ENCODE results near the gene OR51A4. TPM values are rescaled to one million over a fixed set of nuclear protein-coding genes. Genes with fewer than 3 reads are reported as not detected.

Gene OR51A4
- total and polyA plus RNA-seq, 4 experiments from 2014 or later: not detected

- no peaks in the 10 kb centered on the region for H3K9me3 ChIP-seq (ENCODE audit: control insufficient read depth in 1 of 2, low read length in 2 of 2)
- H3K36me3 ChIP-seq (ENCODE audit: insufficient read depth, low read length): no peaks in the 10 kb centered on the region
- CTCF ChIA-PET (ENCODE audit: partially characterized antibody): no interaction called here
- intact Hi-C loops (cut with micrococcal nuclease): no loop called here
- Mint-ChIP-seq H3K4me1 (no peaks in the 10 kb centered on the region), H3K4me3 (no peak overlapping the region), H3K36me3 (no peaks in the 10 kb centered on the region), H3K27me3 (peaks cover 0 to 3% of the 10 kb centered on the region in 2 donors), H3K9me3 (peaks cover 0 to 2% (median 0%) of the 10 kb centered on the region in 8 donors), H3K27ac (no peak overlapping the region)
- DNase-seq: no peak
- H3K4me3 ChIP-seq (ENCODE audit: low read length in 2 of 2): no peak overlapping the region
- no peaks in the 10 kb centered on the region for H3K27me3 ChIP-seq (ENCODE audit: insufficient read depth, low read length)
- POLR2A ChIA-PET (ENCODE audit: partially characterized antibody): no interaction called here
- H3K27ac ChIP-seq (ENCODE audit: low read depth, low read length): no peak overlapping the region
- no peaks in the 10 kb centered on the region for H3K4me1 ChIP-seq (ENCODE audit: insufficient read depth, low read length)
Measured at GRCh38 chr11:4921796-4922195, 25.6 kb downstream of the OR51A4 start.

GRCh38 chr11:4919250-4919649 is 28.2 kb downstream of the OR51A4 start, which contains the start of gene OR51G2:
Gene OR51G2 (minus strand): TSS chr11:4919350. CDS start chr11:4915663, 3,687 bp downstream.
- ChIA-PET CTCF (ENCODE audit: partially characterized antibody) (no interaction called here), POLR2A (ENCODE audit: partially characterized antibody) (no interaction called here)
- no peak for DNase-seq
- Histone ChIP-seq H3K36me3 (ENCODE audit: insufficient read depth, low read length) (no peaks in the 10 kb centered on the region), H3K27me3 (ENCODE audit: insufficient read depth, low read length) (no peaks in the 10 kb centered on the region), H3K4me1 (ENCODE audit: insufficient read depth, low read length) (no peaks in the 10 kb centered on the region), H3K27ac (ENCODE audit: low read depth, low read length) (no peak within 1 kb of the TSS), H3K9me3 (ENCODE audit: control insufficient read depth in 1 of 2, low read length in 2 of 2) (no peaks in the 10 kb centered on the region), H3K4me3 (ENCODE audit: low read length in 2 of 2) (no peak within 1 kb of the TSS)
- Mint-ChIP-seq H3K27me3 (peaks cover 0 to 3% of the 10 kb centered on the region in 2 donors), H3K4me3 (no peak within 1 kb of the TSS), H3K9me3 (peaks cover 0 to 2% (median 0%) of the 10 kb centered on the region in 8 donors), H3K36me3 (no peaks in the 10 kb centered on the region), H3K4me1 (no peaks in the 10 kb centered on the region), H3K27ac (no peak within 1 kb of the TSS)
- intact Hi-C loops (cut with micrococcal nuclease): no loop called here

- Mint-ChIP-seq H3K27ac (no peak overlapping the region), H3K36me3 (no peaks in the 10 kb centered on the region), H3K4me1 (no peaks in the 10 kb centered on the region), H3K27me3 (peaks cover 0 to 2% of the 10 kb centered on the region in 2 donors), H3K4me3 (no peak overlapping the region), H3K9me3 (peaks cover 0 to 2% (median 0%) of the 10 kb centered on the region in 8 donors)
- Histone ChIP-seq H3K4me1 (ENCODE audit: insufficient read depth, low read length) (no peaks in the 10 kb centered on the region), H3K36me3 (ENCODE audit: insufficient read depth, low read length) (no peaks in the 10 kb centered on the region), H3K4me3 (ENCODE audit: low read length in 2 of 2) (no peak overlapping the region), H3K27me3 (ENCODE audit: insufficient read depth, low read length) (no peaks in the 10 kb centered on the region), H3K27ac (ENCODE audit: low read depth, low read length) (no peak overlapping the region), H3K9me3 (ENCODE audit: control insufficient read depth in 1 of 2, low read length in 2 of 2) (no peaks in the 10 kb centered on the region)
- no peak for DNase-seq
- intact Hi-C loops (cut with micrococcal nuclease): no loop called here
- POLR2A ChIA-PET (ENCODE audit: partially characterized antibody): no interaction called here
- CTCF ChIA-PET (ENCODE audit: partially characterized antibody): no interaction called here
Measured at GRCh38 chr11:4916581-4916980, 30.8 kb downstream of the OR51A4 start.

- H3K4me1 Mint-ChIP-seq: no peaks in the 10 kb centered on the region
- no peak within 1 kb of the TSS for H3K4me3 Mint-ChIP-seq
- H3K9me3 Mint-ChIP-seq: peaks cover 0 to 3% (median 0%) of the 10 kb centered on the region in 8 donors
- H3K9me3 ChIP-seq (ENCODE audit: control insufficient read depth in 1 of 2, low read length in 2 of 2): no peaks in the 10 kb centered on the region
- H3K27ac ChIP-seq (ENCODE audit: low read depth, low read length): no peak within 1 kb of the TSS
- intact Hi-C loops (cut with micrococcal nuclease): no loop called here
- H3K4me1 ChIP-seq (ENCODE audit: insufficient read depth, low read length): no peaks in the 10 kb centered on the region
- CTCF ChIA-PET (ENCODE audit: partially characterized antibody): no interaction called here
- H3K27me3 Mint-ChIP-seq: peaks cover 0 to 1% of the 10 kb centered on the region in 2 donors
- no peaks in the 10 kb centered on the region for H3K36me3 Mint-ChIP-seq
- no peak within 1 kb of the TSS for H3K4me3 ChIP-seq (ENCODE audit: low read length in 2 of 2)
- no peak for DNase-seq
- no peaks in the 10 kb centered on the region for H3K27me3 ChIP-seq (ENCODE audit: insufficient read depth, low read length)
- H3K27ac Mint-ChIP-seq: no peak within 1 kb of the TSS
- POLR2A ChIA-PET (ENCODE audit: partially characterized antibody): no interaction called here
- no peaks in the 10 kb centered on the region for H3K36me3 ChIP-seq (ENCODE audit: insufficient read depth, low read length)
Measured at GRCh38 chr11:4903484-4903883, 43.9 kb downstream of the OR51A4 start, which contains the start of gene OR51A7. Gene OR51A7 (plus strand): TSS chr11:4903783. CDS start chr11:4907370, 3,587 bp downstream.

Other genes with a start within 250 kb of the OR51A4 start
- not detected for gene OR51E2, start 249.8 kb downstream of the OR51A4 start, total RNA-seq
- not detected for gene OR51E2, start 249.8 kb downstream of the OR51A4 start, polyA plus RNA-seq
- gene MMP26, start 242.8 kb downstream of the OR51A4 start, total RNA-seq: not detected
- gene MMP26, start 242.8 kb downstream of the OR51A4 start, polyA plus RNA-seq: not detected
- gene OR51F1, start 177.7 kb downstream of the OR51A4 start, total RNA-seq: not detected
- gene OR51F1, start 177.7 kb downstream of the OR51A4 start, polyA plus RNA-seq: not detected
- not detected for gene OR52R1, start 143.2 kb downstream of the OR51A4 start, total RNA-seq
- gene OR52R1, start 143.2 kb downstream of the OR51A4 start, polyA plus RNA-seq: not detected
- not detected for gene OR51F2, start 126.3 kb downstream of the OR51A4 start, total RNA-seq
- not detected for gene OR51F2, start 126.3 kb downstream of the OR51A4 start, polyA plus RNA-seq
- gene OR51S1, start 98.4 kb downstream of the OR51A4 start, total RNA-seq: not detected
- not detected for gene OR51S1, start 98.4 kb downstream of the OR51A4 start, polyA plus RNA-seq
- not detected for gene OR51T1, start 65.7 kb downstream of the OR51A4 start, total RNA-seq
- gene OR51T1, start 65.7 kb downstream of the OR51A4 start, polyA plus RNA-seq: not detected
- gene OR51A7, start 43.8 kb downstream of the OR51A4 start, total RNA-seq: not detected
- gene OR51A7, start 43.8 kb downstream of the OR51A4 start, polyA plus RNA-seq: not detected
- gene OR51G2, start 28.3 kb downstream of the OR51A4 start, total RNA-seq: not detected
- gene OR51G2, start 28.3 kb downstream of the OR51A4 start, polyA plus RNA-seq: not detected
- gene OR51G1, start 23.3 kb downstream of the OR51A4 start, total RNA-seq: not detected
- gene OR51G1, start 23.3 kb downstream of the OR51A4 start, polyA plus RNA-seq: not detected
- gene OR51A2, start 8.1 kb upstream of the OR51A4 start, total RNA-seq: not detected
- not detected for gene OR51A2, start 8.1 kb upstream of the OR51A4 start, polyA plus RNA-seq
- not detected for gene OR51L1, start 47.2 kb upstream of the OR51A4 start, total RNA-seq
- gene OR51L1, start 47.2 kb upstream of the OR51A4 start, polyA plus RNA-seq: not detected
- not detected for gene OR52J3, start 98.9 kb upstream of the OR51A4 start, total RNA-seq
- gene OR52J3, start 98.9 kb upstream of the OR51A4 start, polyA plus RNA-seq: not detected
- not detected for gene OR52E2, start 112.0 kb upstream of the OR51A4 start, total RNA-seq
- not detected for gene OR52E2, start 112.0 kb upstream of the OR51A4 start, polyA plus RNA-seq
- not detected for gene OR52E1, start 122.0 kb upstream of the OR51A4 start, total RNA-seq
- gene OR52E1, start 122.0 kb upstream of the OR51A4 start, polyA plus RNA-seq: not detected
- gene OR52A5, start 190.8 kb upstream of the OR51A4 start, total RNA-seq: not detected
- not detected for gene OR52A5, start 190.8 kb upstream of the OR51A4 start, polyA plus RNA-seq
- gene OR52A1, start 207.2 kb upstream of the OR51A4 start, total RNA-seq: not detected
- gene OR52A1, start 207.2 kb upstream of the OR51A4 start, polyA plus RNA-seq: not detected

Data from CD4-positive, alpha-beta memory T cell (primary cell).